Measurements from ENCODE around the gene FXN.

The FXN gene

DNA sequence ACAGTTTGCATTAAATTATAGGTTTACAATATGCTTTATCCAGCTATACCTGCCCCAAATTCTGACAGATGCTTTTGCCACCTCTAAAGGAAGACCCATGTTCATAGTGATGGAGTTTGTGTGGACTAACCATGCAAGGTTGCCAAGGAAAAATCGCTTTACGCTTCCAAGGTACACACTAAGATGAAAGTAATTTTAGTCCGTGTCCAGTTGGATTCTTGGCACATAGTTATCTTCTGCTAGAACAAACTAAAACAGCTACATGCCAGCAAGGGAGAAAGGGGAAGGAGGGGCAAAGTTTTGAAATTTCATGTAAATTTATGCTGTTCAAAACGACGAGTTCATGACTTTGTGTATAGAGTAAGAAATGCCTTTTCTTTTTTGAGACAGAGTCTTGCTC, 41.0 kb downstream of the FXN start:
- Histone ChIP-seq H3K27me3 (ENCODE audit: control insufficient read depth, insufficient read depth, low read length) (no peaks in the 10 kb centered on the region), H3K36me3 (ENCODE audit: control insufficient read depth, insufficient read depth, low read length) (no peaks in the 10 kb centered on the region), H3K4me1 (ENCODE audit: control insufficient read depth, insufficient read depth, low read length) (no peaks in the 10 kb centered on the region), H3K4me3 (ENCODE audit: low read depth, low read length) (no peak overlapping the region), H3K9me3 (ENCODE audit: control insufficient read depth, insufficient read depth, low read length) (no peaks in the 10 kb centered on the region), H3K9ac (ENCODE audit: low read depth, low read length) (no peak overlapping the region)

- Histone ChIP-seq H3K9ac (ENCODE audit: low read depth, low read length) (no peak overlapping the region), H3K4me3 (ENCODE audit: low read depth, low read length) (no peak overlapping the region), H3K4me1 (ENCODE audit: control insufficient read depth, insufficient read depth, low read length) (no peaks in the 10 kb centered on the region), H3K27me3 (ENCODE audit: control insufficient read depth, insufficient read depth, low read length) (no peaks in the 10 kb centered on the region), H3K9me3 (ENCODE audit: control insufficient read depth, insufficient read depth, low read length) (no peaks in the 10 kb centered on the region), H3K36me3 (ENCODE audit: control insufficient read depth, insufficient read depth, low read length) (no peaks in the 10 kb centered on the region)
These were observed 42.5 kb downstream of the FXN start for GRCh38 chr9:69078069-69078468.

GRCh38 chr9:69078581-69078980, 43.0 kb downstream of the FXN start:
- no peak overlapping the region for H3K9ac ChIP-seq (ENCODE audit: low read depth, low read length)

DNA sequence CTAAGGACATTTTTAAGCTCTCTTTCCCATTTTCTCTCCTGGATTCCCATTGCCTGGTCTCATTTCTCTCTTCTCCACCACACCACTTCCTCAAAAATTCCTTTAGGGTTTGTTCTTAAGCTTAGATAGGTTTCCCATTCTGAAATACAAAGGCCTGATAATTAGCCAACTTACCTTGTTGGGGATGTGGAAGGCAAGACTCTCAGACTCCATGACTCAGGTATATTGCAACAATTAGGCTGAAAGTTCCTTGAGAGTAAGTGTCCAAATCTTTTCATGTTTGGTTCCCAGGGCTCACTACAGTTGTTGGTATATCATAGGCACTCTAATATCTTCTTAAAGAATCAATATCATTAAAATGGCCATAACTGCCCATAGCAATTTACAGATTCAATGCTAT, 43.6 kb downstream of the FXN start:
- Histone ChIP-seq H3K4me3 (ENCODE audit: low read depth, low read length) (no peak overlapping the region), H3K36me3 (ENCODE audit: control insufficient read depth, insufficient read depth, low read length) (no peaks in the 10 kb centered on the region), H3K4me1 (ENCODE audit: control insufficient read depth, insufficient read depth, low read length) (peaks cover under 1% of the 10 kb centered on the region), H3K27me3 (ENCODE audit: control insufficient read depth, insufficient read depth, low read length) (no peaks in the 10 kb centered on the region), H3K9me3 (ENCODE audit: control insufficient read depth, insufficient read depth, low read length) (no peaks in the 10 kb centered on the region), H3K9ac (ENCODE audit: low read depth, low read length) (no peak overlapping the region)

More at GRCh38 chr9:69078581-69078980, 43.0 kb downstream of the FXN start:
- H3K4me1 ChIP-seq (ENCODE audit: control insufficient read depth, insufficient read depth, low read length) = no peaks in the 10 kb centered on the region
- H3K27me3 ChIP-seq (ENCODE audit: control insufficient read depth, insufficient read depth, low read length) = no peaks in the 10 kb centered on the region
- no peaks in the 10 kb centered on the region for H3K36me3 ChIP-seq (ENCODE audit: control insufficient read depth, insufficient read depth, low read length)
- H3K9me3 ChIP-seq (ENCODE audit: control insufficient read depth, insufficient read depth, low read length) = no peaks in the 10 kb centered on the region
- H3K4me3 ChIP-seq (ENCODE audit: low read depth, low read length) = no peak overlapping the region

DNA sequence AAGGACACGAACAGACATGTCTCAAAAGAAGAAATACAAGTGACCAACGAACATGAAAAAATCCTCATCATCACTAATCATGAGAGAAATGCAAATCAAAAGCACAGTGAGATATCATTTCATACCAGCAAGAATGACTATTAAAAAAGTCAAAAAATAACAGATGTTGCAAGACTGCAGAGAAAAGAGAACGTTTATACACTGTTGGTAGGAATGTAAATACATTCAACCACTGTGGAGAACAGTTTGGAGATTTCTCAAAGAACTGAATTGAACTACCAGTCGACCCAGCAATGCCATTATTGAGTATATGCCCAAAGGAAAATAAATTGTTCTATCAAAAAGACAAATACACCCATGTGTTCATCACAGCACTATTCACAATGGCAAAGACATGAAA, 45.7 kb downstream of the FXN start:
- Histone ChIP-seq H3K27me3 (ENCODE audit: control insufficient read depth, insufficient read depth, low read length) (no peaks in the 10 kb centered on the region), H3K9ac (ENCODE audit: low read depth, low read length) (no peak overlapping the region), H3K4me1 (ENCODE audit: control insufficient read depth, insufficient read depth, low read length) (peaks cover 3% of the 10 kb centered on the region), H3K4me3 (ENCODE audit: low read depth, low read length) (no peak overlapping the region), H3K9me3 (ENCODE audit: control insufficient read depth, insufficient read depth, low read length) (no peaks in the 10 kb centered on the region), H3K36me3 (ENCODE audit: control insufficient read depth, insufficient read depth, low read length) (no peaks in the 10 kb centered on the region)

- peaks cover 6% of the 10 kb centered on the region for H3K4me1 ChIP-seq (ENCODE audit: control insufficient read depth, insufficient read depth, low read length)
These were observed 47.8 kb downstream of the FXN start for GRCh38 chr9:69083321-69083720.

DNA sequence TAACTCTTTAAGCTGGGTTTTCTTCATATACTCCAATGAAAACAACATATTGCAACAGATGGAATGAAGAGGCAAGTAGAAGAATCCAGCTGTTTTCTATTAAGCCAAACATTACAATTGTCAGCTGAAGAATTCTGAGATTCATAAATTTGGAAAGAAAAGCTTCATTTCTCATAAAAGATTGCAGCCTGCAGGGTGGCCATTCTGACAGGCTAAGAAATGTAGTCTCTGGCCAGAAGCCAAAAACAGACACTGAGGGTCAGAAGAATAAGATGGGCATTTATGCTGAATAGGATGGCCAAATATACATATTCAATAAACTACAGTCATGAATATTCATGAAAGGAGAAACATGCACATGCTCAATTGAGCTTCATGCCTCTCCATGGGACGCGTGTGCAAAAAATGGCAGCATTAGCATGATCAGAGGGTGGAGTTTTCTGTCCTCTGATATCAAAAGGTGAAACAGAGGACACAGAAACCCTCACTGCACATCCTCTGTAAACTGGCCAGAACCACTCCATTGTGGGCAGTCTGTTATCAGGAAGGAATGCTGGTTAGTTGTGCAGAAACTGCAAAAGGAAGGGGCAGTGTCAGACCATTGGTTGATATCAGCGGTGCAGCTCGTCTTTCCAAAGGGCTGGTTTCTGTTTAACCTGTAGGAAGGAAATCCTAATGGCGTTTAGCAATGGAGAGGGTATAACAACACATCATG, 50.2 kb downstream of the FXN start:
- Histone ChIP-seq H3K9ac (ENCODE audit: low read depth, low read length) (no peak overlapping the region), H3K36me3 (ENCODE audit: control insufficient read depth, insufficient read depth, low read length) (no peaks in the 10 kb centered on the region), H3K27me3 (ENCODE audit: control insufficient read depth, insufficient read depth, low read length) (no peaks in the 10 kb centered on the region)

More at GRCh38 chr9:69083321-69083720, 47.8 kb downstream of the FXN start:
- no peaks in the 10 kb centered on the region for H3K9me3 ChIP-seq (ENCODE audit: control insufficient read depth, insufficient read depth, low read length)
- no peaks in the 10 kb centered on the region for H3K27me3 ChIP-seq (ENCODE audit: control insufficient read depth, insufficient read depth, low read length)
- H3K4me3 ChIP-seq (ENCODE audit: low read depth, low read length) = no peak overlapping the region
- H3K9ac ChIP-seq (ENCODE audit: low read depth, low read length) = no peak overlapping the region
- H3K36me3 ChIP-seq (ENCODE audit: control insufficient read depth, insufficient read depth, low read length) = no peaks in the 10 kb centered on the region

GRCh38 chr9:69086312-69086711, 50.8 kb downstream of the FXN start:
- no peaks in the 10 kb centered on the region for H3K9me3 ChIP-seq (ENCODE audit: control insufficient read depth, insufficient read depth, low read length)
- H3K27me3 ChIP-seq (ENCODE audit: control insufficient read depth, insufficient read depth, low read length) = no peaks in the 10 kb centered on the region
- H3K4me3 ChIP-seq (ENCODE audit: low read depth, low read length) = no peak overlapping the region
- peaks cover 19% of the 10 kb centered on the region for H3K4me1 ChIP-seq (ENCODE audit: control insufficient read depth, insufficient read depth, low read length)
- H3K36me3 ChIP-seq (ENCODE audit: control insufficient read depth, insufficient read depth, low read length) = no peaks in the 10 kb centered on the region
- no peak overlapping the region for H3K9ac ChIP-seq (ENCODE audit: low read depth, low read length)

More for the DNA sequence above, 50.2 kb downstream of the FXN start:
- Histone ChIP-seq H3K4me3 (ENCODE audit: low read depth, low read length) (no peak overlapping the region), H3K9me3 (ENCODE audit: control insufficient read depth, insufficient read depth, low read length) (no peaks in the 10 kb centered on the region), H3K4me1 (ENCODE audit: control insufficient read depth, insufficient read depth, low read length) (peaks cover 15% of the 10 kb centered on the region)

GRCh38 chr9:69086769-69087168, 51.2 kb downstream of the FXN start:
- no peak overlapping the region for H3K9ac ChIP-seq (ENCODE audit: low read depth, low read length)
- H3K36me3 ChIP-seq (ENCODE audit: control insufficient read depth, insufficient read depth, low read length) = no peaks in the 10 kb centered on the region
- H3K4me3 ChIP-seq (ENCODE audit: low read depth, low read length) = no peak overlapping the region
- no peaks in the 10 kb centered on the region for H3K27me3 ChIP-seq (ENCODE audit: control insufficient read depth, insufficient read depth, low read length)
- no peaks in the 10 kb centered on the region for H3K9me3 ChIP-seq (ENCODE audit: control insufficient read depth, insufficient read depth, low read length)
- peaks cover 19% of the 10 kb centered on the region for H3K4me1 ChIP-seq (ENCODE audit: control insufficient read depth, insufficient read depth, low read length)

DNA sequence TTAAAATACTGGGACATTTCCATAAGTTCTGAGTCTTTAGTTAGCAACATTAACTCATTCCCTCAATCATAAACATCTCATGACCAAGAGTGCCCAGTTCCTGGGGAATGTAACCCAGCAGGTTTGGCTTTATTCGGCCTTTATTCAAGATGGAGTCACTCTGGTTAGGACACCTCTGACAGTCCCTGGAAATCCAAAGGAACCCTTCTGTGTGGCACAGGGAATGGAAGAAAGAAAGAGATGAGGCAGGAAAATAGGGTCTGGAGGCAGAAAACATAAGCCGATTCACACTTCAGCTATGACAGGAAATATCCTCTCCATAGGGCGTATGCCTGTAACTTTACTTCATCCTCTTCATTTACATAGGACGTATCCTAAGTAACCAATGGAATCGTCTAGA, 53.5 kb downstream of the FXN start:
- no peak overlapping the region for H3K4me3 ChIP-seq (ENCODE audit: low read depth, low read length)
- H3K27me3 ChIP-seq (ENCODE audit: control insufficient read depth, insufficient read depth, low read length) = no peaks in the 10 kb centered on the region
- H3K9me3 ChIP-seq (ENCODE audit: control insufficient read depth, insufficient read depth, low read length) = no peaks in the 10 kb centered on the region
- no peak overlapping the region for H3K9ac ChIP-seq (ENCODE audit: low read depth, low read length)
- no peaks in the 10 kb centered on the region for H3K36me3 ChIP-seq (ENCODE audit: control insufficient read depth, insufficient read depth, low read length)
- H3K4me1 ChIP-seq (ENCODE audit: control insufficient read depth, insufficient read depth, low read length) = peaks cover 19% of the 10 kb centered on the region

DNA sequence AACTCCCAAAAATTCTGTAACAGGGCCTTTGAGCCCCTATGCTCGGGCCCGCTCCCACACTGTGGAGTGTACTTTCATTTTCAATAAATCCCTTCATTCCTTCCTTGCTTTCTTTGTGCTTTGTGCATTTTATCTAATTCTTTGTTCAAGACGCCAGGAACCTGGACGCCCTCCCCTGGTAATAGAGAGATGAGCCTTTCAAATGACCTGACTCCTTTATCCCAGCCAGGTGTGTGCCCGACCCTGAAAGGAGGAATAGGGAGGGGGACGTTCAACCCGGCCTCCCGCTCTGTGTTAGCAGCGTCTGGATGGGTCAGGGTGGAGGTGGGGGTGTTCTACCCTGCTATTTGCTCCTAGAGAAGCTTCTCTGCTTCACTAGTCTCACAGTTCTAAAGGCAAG, 53.9 kb downstream of the FXN start:
- Histone ChIP-seq H3K27me3 (ENCODE audit: control insufficient read depth, insufficient read depth, low read length) (no peaks in the 10 kb centered on the region), H3K36me3 (ENCODE audit: control insufficient read depth, insufficient read depth, low read length) (no peaks in the 10 kb centered on the region), H3K4me3 (ENCODE audit: low read depth, low read length) (peak overlapping the region; percentile 47), H3K9ac (ENCODE audit: low read depth, low read length) (peak overlapping the region; percentile 9), H3K4me1 (ENCODE audit: control insufficient read depth, insufficient read depth, low read length) (peaks cover 16% of the 10 kb centered on the region), H3K9me3 (ENCODE audit: control insufficient read depth, insufficient read depth, low read length) (no peaks in the 10 kb centered on the region)

DNA sequence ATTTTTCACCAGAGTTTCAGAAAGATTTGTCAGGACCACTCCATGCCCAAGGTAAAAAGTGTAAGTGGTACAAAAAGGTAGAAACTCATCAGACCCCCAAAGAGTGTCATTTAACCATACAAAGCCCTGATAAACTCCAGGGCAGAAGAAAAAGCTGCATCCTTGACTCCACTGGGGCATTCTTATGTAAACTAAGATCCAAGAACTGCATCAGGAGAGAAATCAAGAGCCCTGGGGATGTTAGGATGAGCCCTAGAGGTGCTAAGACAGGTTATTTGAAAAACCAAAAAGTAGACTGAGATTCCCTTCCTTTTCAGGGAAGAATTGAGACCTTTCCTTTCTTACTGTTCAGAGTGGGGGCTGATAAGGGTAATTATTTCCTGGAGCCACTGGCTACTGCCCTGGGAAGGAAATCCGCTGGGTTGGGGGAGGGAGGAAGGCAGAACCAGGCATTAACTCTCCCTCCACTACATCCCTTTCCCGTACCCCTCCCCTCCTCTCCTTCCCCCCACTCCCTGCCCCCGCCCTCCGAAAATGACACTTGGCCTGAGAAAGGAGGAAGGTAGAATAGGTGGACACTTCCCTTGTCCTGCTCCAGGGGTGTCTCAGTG, 54.7 kb downstream of the FXN start:
- H3K36me3 ChIP-seq (ENCODE audit: control insufficient read depth, insufficient read depth, low read length) = no peaks in the 10 kb centered on the region
- peak overlapping the region; percentile 55 for H3K9ac ChIP-seq (ENCODE audit: low read depth, low read length)
- no peaks in the 10 kb centered on the region for H3K9me3 ChIP-seq (ENCODE audit: control insufficient read depth, insufficient read depth, low read length)
- H3K27me3 ChIP-seq (ENCODE audit: control insufficient read depth, insufficient read depth, low read length) = no peaks in the 10 kb centered on the region
- peaks cover 16% of the 10 kb centered on the region for H3K4me1 ChIP-seq (ENCODE audit: control insufficient read depth, insufficient read depth, low read length)
- peak overlapping the region; percentile 47 for H3K4me3 ChIP-seq (ENCODE audit: low read depth, low read length)

Data from iPS-15b (cell line).